Adrenal gland (tissue), 12 donors: ENCODE results near the gene DLL3. TPM values are rescaled to one million over a fixed set of nuclear protein-coding genes. Genes with fewer than 3 reads are reported as not detected.

Experiments
- DNase-seq, 7 donors: peaks; one replicate each; pipeline ENCODE4 v3.0.0-alpha.2; 2019 to 2020
- H3K27ac ChIP-seq, 5 donors: fragments of 200-600 bp; sonication (generic) in 4 of 5; 1 replicate in 3 of 5; 2 replicates in 2 of 5; pipeline versions ENCODE4 v1.5.1 to v1.8.0; 2016 to 2020; ENCODE audit warnings: mild to moderate bottlenecking in 1 of 5
- H3K27me3 ChIP-seq: fragments of 200-600 bp; 2 replicates; pipeline ENCODE4 v1.8.0; 2021
- H3K36me3 ChIP-seq, 2 donors: fragments of 200-600 bp; replicated peaks in 1 of 2; 1 replicate in 1 of 2; 2 replicates in 1 of 2; pipeline versions ENCODE4 v1.5.1 to v1.8.0; 2018 to 2022
- H3K4me1 ChIP-seq, 2 donors: fragments of 200-600 bp; replicated peaks in 1 of 2; 1 replicate in 1 of 2; 2 replicates in 1 of 2; pipeline versions ENCODE4 v1.5.1 to v1.8.0; 2018 to 2021
- H3K4me3 ChIP-seq, 4 donors: fragments of 200-600 bp; sonication (generic) in 3 of 4; one replicate each; pipeline ENCODE4 v1.5.1; 2016 to 2018
- H3K9me3 ChIP-seq, 3 donors: fragments of 200-600 bp; sonication (generic) in 1 of 3; replicated peaks in 1 of 3; 1 replicate in 2 of 3; 2 replicates in 1 of 3; pipeline versions ENCODE4 v1.5.1 to v1.8.0; 2016 to 2021
- POLR2A ChIP-seq, 2 donors: fragments of 450-650 bp; IDR thresholded peaks; one replicate each; pipeline ENCODE4 v1.6.1; 2017; ENCODE audit warnings: antibody characterized with exemption in 2 of 2, mild to moderate bottlenecking in 2 of 2, moderate library complexity in 1 of 2
- WGBS, 4 donors: extraction: QIAGEN DNeasy Blood & Tissue Kit in 2 of 4; methylation state at CpG; one replicate each; pipeline versions ENCODE4 v1.1.5 to v1.1.7; 2013 to 2017; 5-methylcytosine and 5-hydroxymethylcytosine counted together
- intact Hi-C, 2 donors: fragments of 100-400 bp; cut with DNase I; formaldehyde crosslinking; loops; one replicate each; pipeline versions ENCODE4 v1.14.1 to v1.15.0; 2022 to 2023
- polyA plus RNA-seq, 3 donors: library from polyadenylated mRNA; stranded (reverse); fragments of 200-250 nt in 2 of 3; fragments of 350-450 nt in 1 of 3; fragmentation: Illumina TruSeq in 1 of 3; extraction: RNeasy Lipid Tissue Mini Kit (QIAGEN cat#74804) in 1 of 3; gene quantifications; one replicate each; pipeline ENCODE4 v1.2.3, GENCODE V29; 2013 to 2014
- total RNA-seq, 9 donors: library from RNA; depleted of rRNA in 4 of 9; stranded (reverse); fragments of >200 nt in 4 of 9; fragments of 120-200 nt in 1 of 9; fragmentation: NEBNext Ultra II Directional in 1 of 9; extraction: Animal tissue kit (Norgen Biotek cat#: 25700) in 1 of 9; gene quantifications; one replicate each; pipeline versions ENCODE4 v1.1.0 to v1.2.4, GENCODE V29; 2013 to 2023
- TF ChIP-seq, protein P1 (sequence below), 6 experiments: fragments of 450-650 bp in 4 of 6; fragments of 200-600 bp in 2 of 6; sonication (generic) in 1 of 6; IDR thresholded peaks; 1 replicate in 5 of 6; 2 replicates in 1 of 6; pipeline versions ENCODE4 v1.5.1 to v1.8.0; 2016 to 2021; ENCODE audit warnings: antibody characterized with exemption in 6 of 6, mild to moderate bottlenecking in 2 of 6, moderate library complexity in 1 of 6
- donor health status: healthy with polysubstance abuse.
- donor health status: Bipolar disorder and iron deficiency.
- donor health status: DM: yes; HTN: yes; CAD: no.
- donor health status: DM: no; HTN: no; CAD: no.
- donor health status: DM: no; HTN: no; CAD: no.
- donor health status: DM: yes; HTN: yes; CAD: no.

The DLL3 gene
- total and polyA plus RNA-seq, 12 donors: 0.10 to 0.17 TPM; not detected in 10

- Histone ChIP-seq H3K4me1 (peaks cover 0 to 4% of the 10 kb centered on the region in 2 donors), H3K4me3 (no peak overlapping the region), H3K9me3 (no peaks in the 10 kb centered on the region), H3K27ac (no peak overlapping the region), H3K36me3 (no peaks in the 10 kb centered on the region), H3K27me3 (no peaks in the 10 kb centered on the region)
- WGBS, 4 donors: 48 to 63% (median 60%) methylated on average over 1 of the region's 1 CpG
- no peak for DNase-seq
- intact Hi-C loops: no loop called here
- no peak for TF ChIP-seq POLR2A (IDR thresholded peaks at IDR 0.05)
- TF ChIP-seq, protein P1, sequence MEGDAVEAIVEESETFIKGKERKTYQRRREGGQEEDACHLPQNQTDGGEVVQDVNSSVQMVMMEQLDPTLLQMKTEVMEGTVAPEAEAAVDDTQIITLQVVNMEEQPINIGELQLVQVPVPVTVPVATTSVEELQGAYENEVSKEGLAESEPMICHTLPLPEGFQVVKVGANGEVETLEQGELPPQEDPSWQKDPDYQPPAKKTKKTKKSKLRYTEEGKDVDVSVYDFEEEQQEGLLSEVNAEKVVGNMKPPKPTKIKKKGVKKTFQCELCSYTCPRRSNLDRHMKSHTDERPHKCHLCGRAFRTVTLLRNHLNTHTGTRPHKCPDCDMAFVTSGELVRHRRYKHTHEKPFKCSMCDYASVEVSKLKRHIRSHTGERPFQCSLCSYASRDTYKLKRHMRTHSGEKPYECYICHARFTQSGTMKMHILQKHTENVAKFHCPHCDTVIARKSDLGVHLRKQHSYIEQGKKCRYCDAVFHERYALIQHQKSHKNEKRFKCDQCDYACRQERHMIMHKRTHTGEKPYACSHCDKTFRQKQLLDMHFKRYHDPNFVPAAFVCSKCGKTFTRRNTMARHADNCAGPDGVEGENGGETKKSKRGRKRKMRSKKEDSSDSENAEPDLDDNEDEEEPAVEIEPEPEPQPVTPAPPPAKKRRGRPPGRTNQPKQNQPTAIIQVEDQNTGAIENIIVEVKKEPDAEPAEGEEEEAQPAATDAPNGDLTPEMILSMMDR (IDR thresholded peaks at IDR 0.05): no peak
These were observed 46.2 kb downstream of the DLL3 start for GRCh38 chr19:39544911-39545310.

DNA sequence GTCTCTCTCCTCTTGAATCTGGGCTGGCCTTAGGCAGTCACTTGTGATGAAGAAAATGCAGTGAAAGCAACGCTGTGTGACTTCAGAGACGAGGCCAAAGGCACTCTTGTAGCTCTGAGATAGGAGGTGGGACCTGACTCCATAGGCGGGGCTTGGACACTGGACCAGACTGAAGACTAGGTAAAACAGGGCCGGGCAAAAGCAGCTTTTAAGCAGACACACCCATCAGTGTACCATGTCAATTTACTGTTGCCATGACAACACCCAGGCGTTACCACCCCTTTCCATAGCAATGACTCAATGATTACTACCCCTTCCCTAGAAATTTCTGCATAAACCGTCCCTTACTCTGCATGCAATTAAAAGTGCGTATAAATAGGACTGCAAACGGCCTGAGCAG lies 47.9 kb downstream of the DLL3 start:
- H3K4me1 ChIP-seq: no peaks in the 10 kb centered on the region
- H3K4me3 ChIP-seq: no peak overlapping the region
- 54 to 63% (median 61%) methylated on average over 7 to 8 of the region's 8 CpGs for WGBS, 4 donors
- no peak for TF ChIP-seq POLR2A (IDR thresholded peaks at IDR 0.05)
- TF ChIP-seq, protein P1 (IDR thresholded peaks at IDR 0.05): no peak
- no peak for DNase-seq
- no peaks in the 10 kb centered on the region for H3K36me3 ChIP-seq
- H3K27me3 ChIP-seq: no peaks in the 10 kb centered on the region
- no peak overlapping the region for H3K27ac ChIP-seq
- H3K9me3 ChIP-seq: no peaks in the 10 kb centered on the region
- intact Hi-C loops: no loop called here

DNA sequence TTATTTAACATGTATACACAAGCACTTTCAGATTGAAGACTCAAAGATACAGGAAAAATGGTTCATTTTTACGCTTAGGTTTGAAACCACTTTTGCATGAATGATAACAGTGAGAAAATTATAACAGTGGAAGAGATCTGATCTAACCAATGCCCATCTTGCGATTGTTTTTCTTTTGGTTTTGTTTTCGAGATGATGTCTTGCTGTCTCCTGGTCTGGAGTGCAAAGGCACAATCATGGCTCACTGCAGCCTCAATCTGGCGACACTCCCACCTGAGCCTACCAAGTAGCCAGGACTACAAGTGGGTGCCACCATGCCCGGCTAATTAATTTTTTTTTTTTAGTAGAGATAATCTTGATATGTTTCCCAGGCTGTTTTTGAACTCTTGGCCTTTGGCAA lies 51.5 kb downstream of the DLL3 start:
- intact Hi-C loops: loop anchor here (2.0 to 5.0 kb wide), 2 partner anchors 122 to 123 kb away; no protein-coding TSS in a partner anchor
- no peaks in the 10 kb centered on the region for H3K27me3 ChIP-seq
- no peak overlapping the region for H3K27ac ChIP-seq
- H3K4me1 ChIP-seq: no peaks in the 10 kb centered on the region
- no peak for DNase-seq
- 63 to 79% (median 70%) methylated on average over 5 of the region's 5 CpGs for WGBS, 4 donors
- TF ChIP-seq POLR2A (IDR thresholded peaks at IDR 0.05): no peak
- TF ChIP-seq, protein P1 (IDR thresholded peaks at IDR 0.05): no peak
- H3K36me3 ChIP-seq: no peaks in the 10 kb centered on the region
- H3K9me3 ChIP-seq: no peaks in the 10 kb centered on the region
- no peak overlapping the region for H3K4me3 ChIP-seq

DNA sequence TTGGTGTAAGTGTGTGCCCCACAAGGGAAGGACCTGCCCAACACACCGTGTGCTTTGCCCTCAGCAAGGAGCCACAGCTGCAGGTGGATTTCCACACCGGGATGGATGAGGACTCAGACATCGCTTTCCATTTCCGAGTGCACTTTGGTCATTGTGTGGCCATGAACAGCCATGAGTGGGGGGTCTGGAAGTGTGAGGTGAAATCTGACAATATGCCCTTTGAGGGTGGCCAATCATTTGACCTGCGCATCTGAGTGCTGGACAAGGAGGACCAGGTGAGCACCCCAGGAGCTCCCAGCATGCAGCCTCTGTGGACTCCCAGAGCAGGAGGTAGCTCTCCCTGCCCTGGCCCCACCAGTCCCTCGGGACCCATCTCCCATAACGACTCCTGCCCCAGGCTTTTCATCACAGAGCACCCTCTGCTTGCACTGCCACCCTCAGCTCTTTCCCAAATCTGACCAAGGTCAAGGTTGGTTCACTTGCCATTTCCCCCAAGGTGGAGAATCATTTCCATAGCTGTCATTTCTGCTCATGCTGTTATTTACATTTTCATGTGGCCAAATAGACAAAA lies 54.4 kb downstream of the DLL3 start:
- intact Hi-C loops: loop anchor here in 1 of 2 donors (5.0 kb wide), 1 partner anchor 119 kb away; no protein-coding TSS in a partner anchor
- H3K9me3 ChIP-seq: no peaks in the 10 kb centered on the region
- no peak for DNase-seq
- H3K27me3 ChIP-seq: no peaks in the 10 kb centered on the region
- no peak overlapping the region for H3K4me3 ChIP-seq
- no peak overlapping the region for H3K27ac ChIP-seq
- no peaks in the 10 kb centered on the region for H3K4me1 ChIP-seq
- H3K36me3 ChIP-seq: no peaks in the 10 kb centered on the region
- WGBS, 4 donors: 52 to 71% (median 53%) methylated on average over 5 to 7 of the region's 7 CpGs
- TF ChIP-seq POLR2A (IDR thresholded peaks at IDR 0.05): no peak
- TF ChIP-seq, protein P1 (IDR thresholded peaks at IDR 0.05): no peak
